Mesodermal cell (in vitro differentiated cells): ENCODE data around the gene MINDY2.
"Not testable (repeated sequence)": the region's sequence is repeated elsewhere in the genome, so short reads cannot be mapped to it uniquely, and the experiment has no call there.

Experiments used
- H3K27ac ChIP-seq: 2 replicates; pipeline ENCODE4 v1.7.0; 2013; ENCODE audit warnings: mild to moderate bottlenecking, low read depth, low read length, moderate library complexity; ENCODE audit not compliant: severe bottlenecking
- H3K36me3 ChIP-seq: 2 replicates; pipeline ENCODE4 v1.7.1; 2013; ENCODE audit warnings: mild to moderate bottlenecking, low read length, moderate library complexity; ENCODE audit not compliant: control insufficient read depth, insufficient read depth
- H3K4me1 ChIP-seq: one replicate; pipeline ENCODE4 v1.7.1; 2013; ENCODE audit warnings: mild to moderate bottlenecking, low read length; ENCODE audit not compliant: insufficient read depth, control insufficient read depth, poor library complexity, severe bottlenecking
- H3K4me3 ChIP-seq: 2 replicates; pipeline ENCODE4 v1.7.0; 2013; ENCODE audit warnings: low read length, control low read depth, mild to moderate bottlenecking; ENCODE audit not compliant: insufficient read depth, poor library complexity, severe bottlenecking; ENCODE audit errors: extremely low read depth
- H3K9me3 ChIP-seq: 2 replicates; pipeline ENCODE4 v1.7.1; 2013; ENCODE audit warnings: mild to moderate bottlenecking, low read length, moderate library complexity; ENCODE audit not compliant: control insufficient read depth
- WGBS, 2 experiments: methylation state at CpG; one replicate each; pipeline ENCODE4 v1.1.5; 2013; ENCODE audit warnings: missing lambda C conversion rate in 2 of 2; ENCODE audit not compliant: insufficient coverage in 2 of 2; 5-methylcytosine and 5-hydroxymethylcytosine counted together

Gene MINDY2

DNA sequence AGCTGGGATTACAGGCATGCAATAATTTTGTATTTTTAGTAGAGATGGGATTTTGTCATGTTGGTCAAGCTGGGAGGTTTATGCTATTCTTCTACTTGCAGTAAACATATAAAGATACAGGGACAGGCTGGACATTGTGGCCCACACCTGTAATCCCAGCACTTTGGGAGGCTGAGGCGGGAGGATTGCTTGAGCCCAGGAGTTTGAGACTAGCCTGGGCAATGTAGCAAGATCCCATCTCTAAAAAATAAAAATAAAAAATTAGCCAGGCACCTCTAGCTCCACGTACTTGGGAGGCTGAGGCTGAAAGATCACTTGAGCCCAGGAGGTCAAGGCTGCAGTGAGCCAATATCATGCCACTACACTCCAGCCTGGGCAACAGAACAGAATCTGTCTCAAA lies 52.2 kb downstream of the MINDY2 start:
- 92 to 100% methylated on average over 1 to 2 of the region's 2 CpGs for WGBS, 2 experiments
- not testable (repeated sequence) for H3K27ac ChIP-seq, H3K4me3 ChIP-seq, H3K4me1 ChIP-seq, H3K9me3 ChIP-seq
- H3K36me3 ChIP-seq: peaks cover 18% of the 10 kb centered on the region

DNA sequence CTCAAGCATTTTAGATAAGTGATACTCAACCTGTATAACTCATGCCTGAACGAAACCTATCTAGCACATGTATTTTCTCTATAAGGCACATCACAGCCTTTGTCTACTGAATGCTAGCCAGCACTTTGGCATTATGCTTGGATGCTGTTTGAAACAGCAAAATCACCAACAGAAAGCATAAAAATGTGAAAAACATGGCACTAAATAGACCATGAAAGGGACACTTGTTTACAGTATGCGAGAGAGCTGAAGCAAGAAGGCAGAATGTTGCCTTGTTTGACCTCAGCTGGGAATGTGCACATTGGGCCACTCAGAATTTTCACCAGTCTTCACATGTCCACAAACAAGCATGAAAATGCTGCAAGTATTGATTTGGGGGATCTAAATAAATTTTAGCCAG lies 59.5 kb downstream of the MINDY2 start:
- Histone ChIP-seq H3K4me1 (peaks cover 6% of the 10 kb centered on the region), H3K36me3 (peaks cover 7% of the 10 kb centered on the region), H3K27ac (no peak overlapping the region), H3K4me3 (no peak overlapping the region), H3K9me3 (no peaks in the 10 kb centered on the region)
- WGBS, 2 experiments: 94 to 100% methylated on average over 1 to 2 of the region's 2 CpGs

DNA sequence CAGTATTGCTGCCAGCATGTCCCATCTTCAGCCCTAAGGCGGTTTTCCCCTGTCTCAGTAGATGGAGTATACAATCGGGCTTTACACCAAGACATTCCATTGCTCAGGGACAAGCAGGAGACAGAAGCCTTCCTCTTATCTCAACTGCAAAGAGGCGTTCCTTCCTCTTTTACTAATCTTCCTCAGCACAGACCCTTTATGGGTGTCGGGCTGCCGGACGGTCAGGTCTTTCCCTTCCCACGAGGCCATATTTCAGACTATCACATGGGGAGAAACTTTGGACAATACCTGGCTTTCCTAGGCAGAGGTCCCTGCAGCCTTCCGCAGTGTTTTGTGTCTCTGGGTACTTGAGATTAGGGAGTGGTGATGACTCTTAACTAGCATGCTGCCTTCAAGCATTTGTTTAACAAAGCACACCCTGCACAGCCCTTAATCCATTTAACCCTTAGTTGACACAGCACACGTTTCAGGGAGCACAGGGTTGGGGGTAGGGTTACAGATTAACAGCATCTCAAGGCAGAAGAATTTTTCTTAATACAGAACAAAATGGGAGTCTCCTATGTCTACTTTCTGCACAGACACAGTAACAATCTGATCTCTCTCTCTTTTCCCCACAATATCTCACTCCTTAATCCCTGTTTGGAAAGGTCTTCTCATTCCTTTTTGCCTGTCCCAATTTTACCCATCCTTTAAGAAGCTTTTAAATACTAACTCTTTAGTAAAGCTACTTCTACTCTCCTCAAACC lies 62.8 kb downstream of the MINDY2 start:
- H3K27ac ChIP-seq: peak overlapping the region; percentile 32
- H3K4me3 ChIP-seq: not testable (repeated sequence)

GRCh38 chr15:58839485-58839884 lies 68.4 kb downstream of the MINDY2 start:
- Histone ChIP-seq H3K36me3 (peaks cover 6% of the 10 kb centered on the region), H3K4me3 (no peak overlapping the region), H3K9me3 (no peaks in the 10 kb centered on the region), H3K4me1 (no peaks in the 10 kb centered on the region), H3K27ac (no peak overlapping the region)
- WGBS, 2 experiments: 67 to 100% methylated on average over 1 of the region's 1 CpG

More for the DNA sequence above, 62.8 kb downstream of the MINDY2 start:
- WGBS, 2 experiments: 10 to 11% methylated on average over 2 to 3 of the region's 9 CpGs
- H3K9me3 ChIP-seq, H3K4me1 ChIP-seq, H3K36me3 ChIP-seq: not testable (repeated sequence)

GRCh38 chr15:58840048-58840447 lies 68.9 kb downstream of the MINDY2 start:
- Histone ChIP-seq H3K9me3 (no peaks in the 10 kb centered on the region), H3K27ac (no peak overlapping the region), H3K4me1 (no peaks in the 10 kb centered on the region), H3K4me3 (no peak overlapping the region), H3K36me3 (peaks cover 6% of the 10 kb centered on the region)
- WGBS, 2 experiments: 98 to 100% methylated on average over 2 to 6 of the region's 8 CpGs

DNA sequence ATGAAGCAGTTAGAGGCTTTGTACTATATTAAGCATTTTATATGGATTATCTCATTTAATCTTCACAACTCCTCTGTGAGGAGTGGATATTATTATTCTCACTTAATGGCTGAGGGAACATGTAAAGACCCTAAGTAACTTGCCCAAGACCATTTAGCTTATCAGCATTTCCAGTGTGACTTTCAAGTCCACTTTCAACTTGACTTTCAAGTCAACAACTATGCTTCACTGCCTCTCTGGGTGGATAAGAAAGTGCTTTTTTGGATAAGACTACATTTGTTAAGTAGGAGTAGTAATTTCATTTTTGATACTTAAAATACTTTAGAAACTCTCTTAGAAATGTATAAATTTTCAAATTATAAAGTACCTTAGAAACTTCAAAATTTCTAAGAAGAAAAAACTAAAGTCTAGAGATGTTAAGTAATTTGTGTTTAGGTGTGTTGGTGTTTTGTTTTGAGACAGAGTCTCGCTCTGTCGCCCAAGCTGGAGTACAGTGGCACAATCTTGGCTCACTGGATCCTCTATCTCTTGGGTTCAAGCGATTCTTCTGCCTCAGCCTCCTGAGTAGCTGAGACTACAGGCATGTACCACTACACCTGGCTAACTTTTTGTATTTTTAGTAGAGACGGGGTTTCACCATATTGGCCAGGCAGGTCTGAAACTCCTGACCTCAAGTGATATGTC lies 71.8 kb downstream of the MINDY2 start:
- Histone ChIP-seq H3K4me1 (no peaks in the 10 kb centered on the region), H3K27ac (no peak overlapping the region), H3K9me3 (no peaks in the 10 kb centered on the region), H3K4me3 (no peak overlapping the region), H3K36me3 (peaks cover 17% of the 10 kb centered on the region)
- 88 to 96% methylated on average over 4 of the region's 4 CpGs for WGBS, 2 experiments

GRCh38 chr15:58851205-58851604 lies 80.1 kb downstream of the MINDY2 start:
- not testable (repeated sequence) for H3K27ac ChIP-seq, H3K9me3 ChIP-seq, H3K4me3 ChIP-seq, H3K4me1 ChIP-seq
- H3K36me3 ChIP-seq: peaks cover 25% of the 10 kb centered on the region
- WGBS, 2 experiments: 100% methylated on average over 1 to 3 of the region's 3 CpGs

DNA sequence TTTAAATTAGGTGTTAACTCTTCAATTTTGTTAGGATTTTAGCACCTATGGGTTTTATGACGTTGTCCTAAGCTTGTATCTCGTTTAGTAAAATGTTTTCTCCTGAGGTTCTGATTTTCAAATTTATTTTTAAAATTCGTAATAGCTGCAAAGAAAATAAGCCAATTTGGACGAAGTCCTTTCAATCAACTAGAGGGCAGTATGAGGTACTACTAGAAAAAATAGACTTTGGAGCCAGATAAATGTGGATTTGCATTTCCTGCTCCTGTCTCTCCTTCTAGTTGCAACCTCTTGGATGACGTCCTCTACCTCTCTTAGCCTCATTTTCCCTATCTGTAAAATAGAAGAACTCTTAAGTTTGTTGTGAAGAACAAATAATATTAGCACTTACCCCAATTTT lies 81.2 kb downstream of the MINDY2 start:
- peaks cover 23% of the 10 kb centered on the region for H3K36me3 ChIP-seq
- no peaks in the 10 kb centered on the region for H3K4me1 ChIP-seq
- WGBS, 2 experiments: 75 to 83% methylated on average over 2 to 4 of the region's 5 CpGs
- H3K9me3 ChIP-seq: no peaks in the 10 kb centered on the region
- no peak overlapping the region for H3K4me3 ChIP-seq
- H3K27ac ChIP-seq: no peak overlapping the region

DNA sequence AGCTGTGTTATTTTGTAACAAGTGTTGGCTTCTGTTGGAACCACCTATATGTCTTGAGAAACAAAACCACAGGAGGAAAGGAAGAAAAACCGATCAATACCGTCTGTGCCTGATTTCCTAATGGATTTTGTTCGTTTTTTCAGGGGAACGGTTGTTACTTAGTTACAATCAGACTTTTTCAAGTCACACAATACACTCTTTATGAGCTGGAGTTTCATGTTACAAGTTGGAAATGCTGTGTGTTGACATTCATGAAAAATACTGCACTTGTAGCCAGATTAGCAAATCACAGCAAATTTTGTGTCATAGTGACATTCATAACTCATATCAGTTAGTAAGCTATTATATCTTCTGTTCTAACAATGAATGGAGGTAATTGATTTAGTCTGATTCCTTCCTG lies 83.5 kb downstream of the MINDY2 start:
- Histone ChIP-seq H3K36me3 (peaks cover 8% of the 10 kb centered on the region), H3K9me3 (no peaks in the 10 kb centered on the region)
- 100% methylated on average over 1 of the region's 4 CpGs; no CpG with 5 or more reads in 1 of the 2 experiments for WGBS, 2 experiments

GRCh38 chr15:58856086-58856485 lies 85.0 kb downstream of the MINDY2 start:
- Histone ChIP-seq H3K36me3 (peaks cover 8% of the 10 kb centered on the region), H3K4me1 (no peaks in the 10 kb centered on the region), H3K4me3 (no peak overlapping the region), H3K27ac (no peak overlapping the region), H3K9me3 (no peaks in the 10 kb centered on the region)

More for the DNA sequence above, 83.5 kb downstream of the MINDY2 start:
- Histone ChIP-seq H3K4me1 (no peaks in the 10 kb centered on the region), H3K27ac (no peak overlapping the region), H3K4me3 (no peak overlapping the region)

DNA sequence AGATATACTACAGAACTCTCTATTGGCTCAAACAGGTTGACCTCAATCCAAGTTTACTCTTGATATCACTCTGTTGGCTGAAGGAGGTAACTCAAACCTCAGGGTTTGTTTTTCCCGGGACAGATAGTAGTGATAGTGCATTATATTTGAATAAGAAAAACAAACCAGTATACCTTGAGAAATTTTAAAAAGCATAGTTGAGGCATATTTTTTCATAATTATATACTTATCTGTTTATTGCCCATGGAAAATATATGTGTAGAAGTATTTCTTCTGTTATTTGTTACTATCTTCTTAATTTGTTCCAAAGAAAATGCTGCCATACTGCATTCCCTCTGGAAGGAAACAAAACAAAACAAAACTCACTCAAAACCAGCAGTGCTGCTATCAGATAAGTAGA lies 85.5 kb downstream of the MINDY2 start:
- no CpG with 5 or more reads among the region's 1 CpG for WGBS, 2 experiments
- not testable (repeated sequence) for H3K27ac ChIP-seq, H3K36me3 ChIP-seq, H3K4me1 ChIP-seq, H3K9me3 ChIP-seq, H3K4me3 ChIP-seq
